ENCODE results near the gene DLST. TPM values are rescaled to one million over a fixed set of nuclear protein-coding genes. Genes with fewer than 3 reads are reported as not detected.

Gene DLST
- total RNA-seq, 1 donor from 2014 or later: 52.2 TPM

- H3K27ac Mint-ChIP-seq: no peak overlapping the region
- H3K27me3 ChIP-seq: no peaks in the 10 kb centered on the region
Measured at GRCh38 chr14:74938531-74939495, 57.1 kb downstream of the DLST start.

GRCh38 chr14:74940956-74941565 is 59.3 kb downstream of the DLST start:
- Histone ChIP-seq H3K79me2 (ENCODE audit: low read depth) (no peaks in the 10 kb centered on the region), H3K9ac (no peak overlapping the region), H3K27ac (no peak overlapping the region), H3K9me3 (ENCODE audit: low read depth) (no peaks in the 10 kb centered on the region), H2AFZ (replicated peaks) (no peak overlapping the region), H3K4me3 (no peak overlapping the region), H3K27me3 (no peaks in the 10 kb centered on the region), H3K4me1 (no peaks in the 10 kb centered on the region), H3K4me2 (no peak overlapping the region), H3K36me3 (no peaks in the 10 kb centered on the region), H4K20me1 (ENCODE audit: low read depth) (no peaks in the 10 kb centered on the region), H3F3A (ENCODE audit: low read depth) (peaks cover 8% of the 10 kb centered on the region)
- Mint-ChIP-seq H3K9me3 (no peaks in the 10 kb centered on the region), H3K27ac (no peak overlapping the region), H3K4me3 (no peak overlapping the region), H3K4me1 (peaks cover 6% of the 10 kb centered on the region), H3K27me3 (ENCODE audit: insufficient read depth, low read depth) (no peaks in the 10 kb centered on the region), H3K36me3 (no peaks in the 10 kb centered on the region)
- no peak for TF ChIP-seq CTCF (IDR thresholded peaks at IDR 0.05)
- no peak for TF ChIP-seq EZH2phosphoT487 (IDR thresholded peaks at IDR 0.05)
- no peak for TF ChIP-seq EZH2 (IDR thresholded peaks at IDR 0.05)
- DNase-seq (ENCODE audit: low spot score): no peak

More at GRCh38 chr14:74938531-74939495, 57.1 kb downstream of the DLST start:
- H3K9ac ChIP-seq: no peak overlapping the region
- Mint-ChIP-seq H3K9me3 (no peaks in the 10 kb centered on the region), H3K4me3 (no peak overlapping the region), H3K4me1 (peaks cover 6% of the 10 kb centered on the region), H3K36me3 (no peaks in the 10 kb centered on the region), H3K27me3 (ENCODE audit: insufficient read depth, low read depth) (no peaks in the 10 kb centered on the region)
- no peak for TF ChIP-seq EZH2 (IDR thresholded peaks at IDR 0.05)
- no peak for TF ChIP-seq EZH2phosphoT487 (IDR thresholded peaks at IDR 0.05)
- no peak for TF ChIP-seq CTCF (IDR thresholded peaks at IDR 0.05)
- H3K4me3 ChIP-seq: no peak overlapping the region
- H3K4me2 ChIP-seq: no peak overlapping the region
- H3K27ac ChIP-seq: no peak overlapping the region
- no peak overlapping the region for H2AFZ ChIP-seq (replicated peaks)
- no peaks in the 10 kb centered on the region for H3K79me2 ChIP-seq (ENCODE audit: low read depth)
- H3F3A ChIP-seq (ENCODE audit: low read depth): no peaks in the 10 kb centered on the region
- H4K20me1 ChIP-seq (ENCODE audit: low read depth): no peaks in the 10 kb centered on the region
- DNase-seq (ENCODE audit: low spot score): no peak
- no peaks in the 10 kb centered on the region for H3K9me3 ChIP-seq (ENCODE audit: low read depth)
- H3K4me1 ChIP-seq: no peaks in the 10 kb centered on the region
- H3K36me3 ChIP-seq: no peaks in the 10 kb centered on the region

GRCh38 chr14:74941676-74942097 is 60.0 kb downstream of the DLST start:
- H3K27me3 ChIP-seq: no peaks in the 10 kb centered on the region
- no peaks in the 10 kb centered on the region for H3K79me2 ChIP-seq (ENCODE audit: low read depth)
- no peaks in the 10 kb centered on the region for H3K4me1 ChIP-seq
- H3K9me3 ChIP-seq (ENCODE audit: low read depth): no peaks in the 10 kb centered on the region
- Mint-ChIP-seq H3K9me3 (no peaks in the 10 kb centered on the region), H3K4me3 (no peak overlapping the region), H3K27me3 (ENCODE audit: insufficient read depth, low read depth) (peaks cover 2% of the 10 kb centered on the region), H3K4me1 (peaks cover 11% of the 10 kb centered on the region), H3K36me3 (no peaks in the 10 kb centered on the region), H3K27ac (peak overlapping the region; percentile 72)
- no peak overlapping the region for H3K9ac ChIP-seq
- H3F3A ChIP-seq (ENCODE audit: low read depth): peaks cover 9% of the 10 kb centered on the region
- H3K36me3 ChIP-seq: no peaks in the 10 kb centered on the region
- H4K20me1 ChIP-seq (ENCODE audit: low read depth): no peaks in the 10 kb centered on the region
- no peak for DNase-seq (ENCODE audit: low spot score)
- no peak overlapping the region for H3K4me3 ChIP-seq
- peak overlapping the region; percentile 19 for H2AFZ ChIP-seq (replicated peaks)
- no peak overlapping the region for H3K4me2 ChIP-seq
- no peak overlapping the region for H3K27ac ChIP-seq
- TF ChIP-seq EZH2 (IDR thresholded peaks at IDR 0.05) (no peak), CTCF (IDR thresholded peaks at IDR 0.05) (no peak), EZH2phosphoT487 (IDR thresholded peaks at IDR 0.05) (no peak)
